A673 (cell line): ENCODE measurements around the gene ERN2.

Experiments used
- CTCF ChIP-seq: fragments of 300-800, 200-600 bp; sonication (generic); conservative IDR thresholded peaks from 2 replicates; pipeline ENCODE4 v1.5.1; 2017; ENCODE audit warnings: low read depth, mild to moderate bottlenecking, antibody characterized with exemption, low read length, moderate library complexity, mixed read lengths
- EZH2 ChIP-seq: fragments of 200-600 bp; sonication (generic); IDR thresholded peaks from 2 replicates; pipeline ENCODE4 v1.6.1; 2017; ENCODE audit warnings: borderline replicate concordance, low read depth, mild to moderate bottlenecking, mixed read lengths, antibody characterized with exemption, low read length; ENCODE audit not compliant: poor library complexity, severe bottlenecking

- no peak for TF ChIP-seq CTCF
- no peak for TF ChIP-seq EZH2
Measured at GRCh38 chr16:23694265-23694643, 18.8 kb downstream of the ERN2 start.
